GM12864 (cell line): Measurements from ENCODE around the gene ARL8B.
"Not testable (repeated sequence)": the region's sequence is repeated elsewhere in the genome, so short reads cannot be mapped to it uniquely, and the experiment has no call there.

Source experiments
- DNase-seq: peaks from one replicate; pipeline ENCODE4 v3.0.0-alpha.2; 2011; ENCODE audit warnings: low read depth
- H3K4me3 ChIP-seq: 2 replicates; pipeline ENCODE4 v1.5.1; 2011; ENCODE audit warnings: mild to moderate bottlenecking, low read depth, low read length, control low read depth
- TF ChIP-seq, protein P1 (sequence below): IDR thresholded peaks from 2 replicates; pipeline ENCODE4 v1.5.1; 2011; ENCODE audit warnings: low read depth, mild to moderate bottlenecking, moderate library complexity, low read length, control low read depth, inconsistent platforms; ENCODE audit errors: missing control alignments

ARL8B gene

GRCh38 chr3:5170975-5171374 is 48.9 kb downstream of the ARL8B start:
- no peak for DNase-seq
- TF ChIP-seq, protein P1, sequence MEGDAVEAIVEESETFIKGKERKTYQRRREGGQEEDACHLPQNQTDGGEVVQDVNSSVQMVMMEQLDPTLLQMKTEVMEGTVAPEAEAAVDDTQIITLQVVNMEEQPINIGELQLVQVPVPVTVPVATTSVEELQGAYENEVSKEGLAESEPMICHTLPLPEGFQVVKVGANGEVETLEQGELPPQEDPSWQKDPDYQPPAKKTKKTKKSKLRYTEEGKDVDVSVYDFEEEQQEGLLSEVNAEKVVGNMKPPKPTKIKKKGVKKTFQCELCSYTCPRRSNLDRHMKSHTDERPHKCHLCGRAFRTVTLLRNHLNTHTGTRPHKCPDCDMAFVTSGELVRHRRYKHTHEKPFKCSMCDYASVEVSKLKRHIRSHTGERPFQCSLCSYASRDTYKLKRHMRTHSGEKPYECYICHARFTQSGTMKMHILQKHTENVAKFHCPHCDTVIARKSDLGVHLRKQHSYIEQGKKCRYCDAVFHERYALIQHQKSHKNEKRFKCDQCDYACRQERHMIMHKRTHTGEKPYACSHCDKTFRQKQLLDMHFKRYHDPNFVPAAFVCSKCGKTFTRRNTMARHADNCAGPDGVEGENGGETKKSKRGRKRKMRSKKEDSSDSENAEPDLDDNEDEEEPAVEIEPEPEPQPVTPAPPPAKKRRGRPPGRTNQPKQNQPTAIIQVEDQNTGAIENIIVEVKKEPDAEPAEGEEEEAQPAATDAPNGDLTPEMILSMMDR: no peak
- no peak overlapping the region for H3K4me3 ChIP-seq

GRCh38 chr3:5172018-5172417 is 49.9 kb downstream of the ARL8B start:
- TF ChIP-seq, protein P1: no peak

GRCh38 chr3:5179036-5179435 is 56.9 kb downstream of the ARL8B start:
- not testable (repeated sequence) for H3K4me3 ChIP-seq, DNase-seq

More at GRCh38 chr3:5172018-5172417, 49.9 kb downstream of the ARL8B start:
- H3K4me3 ChIP-seq: no peak overlapping the region
- no peak for DNase-seq

DNA sequence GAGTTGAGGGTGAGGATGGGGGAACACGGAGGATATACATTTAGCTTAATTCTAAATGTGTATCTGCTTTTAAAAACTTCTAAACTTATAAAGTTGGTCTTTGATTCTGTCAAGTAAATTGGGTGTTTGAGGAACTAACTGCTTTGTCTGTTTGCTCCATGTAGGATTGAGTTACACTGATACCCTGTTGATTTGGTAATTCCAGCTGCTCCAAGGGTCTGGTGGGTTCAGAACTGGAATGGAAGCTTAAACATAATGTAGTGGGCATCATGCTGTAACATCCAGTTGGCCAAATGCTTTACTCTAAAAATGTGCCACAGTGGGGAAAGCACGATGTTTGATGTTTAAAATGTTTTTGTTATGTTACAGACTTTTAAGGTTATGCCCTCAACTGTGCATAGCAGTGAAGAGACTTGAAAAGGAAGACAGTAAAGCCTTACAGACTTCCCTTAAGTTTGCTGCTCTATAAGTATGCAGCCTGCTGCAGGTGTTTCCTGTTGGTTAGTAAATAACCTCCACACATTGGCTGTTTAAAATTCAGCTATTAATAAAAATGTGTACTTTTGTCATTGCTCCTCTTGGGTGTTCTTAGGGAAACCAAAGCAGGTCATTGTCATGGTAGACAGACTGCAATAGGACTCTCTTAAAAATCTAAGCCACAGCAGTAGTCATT is 59.5 kb downstream of the ARL8B start:
- DNase-seq: peak; percentile 70
- no peak overlapping the region for H3K4me3 ChIP-seq
- TF ChIP-seq, protein P1: no peak

DNA sequence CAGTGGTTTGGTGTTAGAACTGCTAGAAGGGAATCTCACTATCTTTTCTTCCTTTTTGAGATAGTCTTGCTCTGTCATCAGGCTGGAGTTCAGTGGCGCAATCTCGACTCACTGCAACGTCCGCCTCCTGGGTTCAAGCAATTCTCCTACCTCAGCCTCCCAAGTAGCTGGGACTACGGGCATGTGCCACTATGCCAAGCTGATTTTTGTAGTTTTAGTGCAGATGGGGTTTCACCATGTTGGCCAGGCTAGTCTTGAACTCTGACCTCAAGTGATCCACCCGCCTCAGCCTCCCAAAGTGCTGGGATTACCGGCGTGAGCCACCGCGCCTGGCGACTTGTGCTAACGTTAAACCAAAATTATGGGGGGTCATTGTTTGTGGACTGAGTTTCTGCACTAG is 61.6 kb downstream of the ARL8B start:
- not testable (repeated sequence) for DNase-seq, H3K4me3 ChIP-seq

- TF ChIP-seq, protein P1: peak; percentile 4
- no peak overlapping the region; the same call in 1 of the 2 replicates for H3K4me3 ChIP-seq
- DNase-seq: no peak
Observed at GRCh38 chr3:5184499-5184898, 62.4 kb downstream of the ARL8B start.

- peak overlapping the region; percentile 45 for H3K4me3 ChIP-seq
- TF ChIP-seq, protein P1: no peak
- DNase-seq: no peak
Observed at GRCh38 chr3:5185093-5185673, 63.1 kb downstream of the ARL8B start.
